Stimulated activated CD4-positive, alpha-beta T cell treated with anti-CD3 and anti-CD28 coated beads, Interleukin-2, amount 100 ng/mL, for 48 hours (primary cell): ENCODE results near the gene TLR4.

Experiments used
- DNase-seq, 2 donors: peaks; one replicate each; pipeline ENCODE4 v3.0.0-alpha.2; 2020

The TLR4 gene

GRCh38 chr9:117704024-117704575 lies at the start of gene TLR4:
TSS of gene TLR4 (plus strand) at chr9:117704403. CDS start at chr9:117704473, 70 bp downstream.
- no peak for DNase-seq

- DNase-seq: no peak
Measured at GRCh38 chr9:117656002-117656401, 48.2 kb upstream of the TLR4 start.

GRCh38 chr9:117662651-117663050 lies 41.6 kb upstream of the TLR4 start:
- DNase-seq: no peak

GRCh38 chr9:117664419-117664818 lies 39.8 kb upstream of the TLR4 start:
- no peak for DNase-seq

- no peak for DNase-seq
Measured at GRCh38 chr9:117665601-117666385, 38.4 kb upstream of the TLR4 start.

GRCh38 chr9:117671468-117671867 lies 32.7 kb upstream of the TLR4 start:
- no peak for DNase-seq

- no peak for DNase-seq
Measured at GRCh38 chr9:117672369-117672768, 31.8 kb upstream of the TLR4 start.

- DNase-seq: no peak
Measured at GRCh38 chr9:117677572-117677971, 26.6 kb upstream of the TLR4 start.

GRCh38 chr9:117678871-117679270 lies 25.3 kb upstream of the TLR4 start:
- no peak for DNase-seq

- no peak for DNase-seq
Measured at GRCh38 chr9:117679416-117679815, 24.8 kb upstream of the TLR4 start.

GRCh38 chr9:117681888-117682287 lies 22.3 kb upstream of the TLR4 start:
- DNase-seq: no peak

- no peak for DNase-seq
Measured at GRCh38 chr9:117682955-117683710, 21.1 kb upstream of the TLR4 start.

GRCh38 chr9:117687532-117687931 lies 16.7 kb upstream of the TLR4 start:
- no peak for DNase-seq

- DNase-seq: no peak
Measured at GRCh38 chr9:117691367-117691766, 12.8 kb upstream of the TLR4 start.

GRCh38 chr9:117696154-117696553 lies 8.0 kb upstream of the TLR4 start:
- no peak for DNase-seq

GRCh38 chr9:117697046-117697445 lies 7.2 kb upstream of the TLR4 start:
- no peak for DNase-seq

GRCh38 chr9:117703537-117703936 lies 666 bp upstream of the TLR4 start:
- no peak for DNase-seq

GRCh38 chr9:117704597-117704996 lies 394 bp downstream of the TLR4 start:
- no peak for DNase-seq

GRCh38 chr9:117705386-117705785 lies 1.2 kb downstream of the TLR4 start:
- no peak for DNase-seq

GRCh38 chr9:117706421-117707116 lies 2.4 kb downstream of the TLR4 start:
- no peak for DNase-seq

GRCh38 chr9:117707561-117707960 lies 3.4 kb downstream of the TLR4 start:
- no peak for DNase-seq

- DNase-seq: no peak
Measured at GRCh38 chr9:117709936-117710335, 5.7 kb downstream of the TLR4 start.

GRCh38 chr9:117714282-117714681 lies 10.1 kb downstream of the TLR4 start:
- DNase-seq: no peak
